K562 (cell line): ENCODE data around the gene SH3BP5. TPM values are rescaled to one million over a fixed set of nuclear protein-coding genes. Genes with fewer than 3 reads are reported as not detected.

ENCODE experiments used
- ATAC-seq: fragments of 200-7000 bp; cut with Tn5 transposase; 3 replicates; pipeline ENCODE4 v1.9.1; 2020; ENCODE audit warnings: moderate library complexity
- BruUV-seq: library from RNA; stranded (reverse); fragments of 400-500 nt; replicated peaks from 2 replicates; lab custom pipeline; 2021; lab: Mats Ljungman, UMichigan
- CTCF ChIA-PET: fragments of 300-600 bp; formaldehyde crosslinking; extraction: SDS; loops from one replicate; lab custom pipeline; 2021; ENCODE audit warnings: low intra/inter-chr PET ratio; lab: Yijun Ruan, JAX
- POLR2A ChIA-PET: fragments of 300-600, 350-650 bp; sonication (Branson Sonifier 250); formaldehyde crosslinking; extraction: SDS; loops from one replicate; lab custom pipeline; 2021; ENCODE audit warnings: antibody characterized with exemption, inconsistent platforms; lab: Yijun Ruan, JAX
- DNase-seq, 4 experiments: peaks; one replicate each; pipeline versions ENCODE4 v3.0.0 to v3.0.0-alpha.2; 2011 to 2018; ENCODE audit warnings: low spot score in 3 of 4, mixed read lengths in 3 of 4; ENCODE audit errors: extremely low read depth in 1 of 4
- FAIRE-seq: peaks from 2 replicates; lab custom pipeline; 2011; peaks lifted over from hg19 to GRCh38; lab: Jason Lieb, UNC
- H2AFZ ChIP-seq: 2 replicates; pipeline ENCODE4 v1.6.0; 2011; ENCODE audit warnings: low read depth, low read length, control low read depth, inconsistent platforms
- H3K27ac ChIP-seq: fragments of 200-600 bp; 3 replicates; pipeline ENCODE4 v1.8.0; 2011; ENCODE audit warnings: low read depth, mild to moderate bottlenecking, control low read depth, inconsistent platforms, low read length, moderate library complexity, mixed read lengths; ENCODE audit errors: extremely low read depth
- H3K27me3 ChIP-seq, 2 experiments: fragments of 300-600 bp in 1 of 2; 2 replicates in 1 of 2; 3 replicates in 1 of 2; pipeline versions ENCODE4 v1.6.0 to v1.8.0; 2011; ENCODE audit warnings: inconsistent platforms in 2 of 2, low read length in 2 of 2, mild to moderate bottlenecking in 1 of 2, mixed read lengths in 1 of 2, moderate library complexity in 1 of 2; ENCODE audit not compliant: control insufficient read depth in 2 of 2, insufficient read depth in 2 of 2
- H3K36me3 ChIP-seq: fragments of 300-600 bp; 3 replicates; pipeline ENCODE4 v1.8.0; 2011; ENCODE audit warnings: mild to moderate bottlenecking, low read length, inconsistent platforms; ENCODE audit not compliant: control insufficient read depth, insufficient read depth
- H3K4me1 ChIP-seq, 2 experiments: fragments of 200-600 bp in 1 of 2; replicated peaks in 1 of 2; 2 replicates in 1 of 2; 3 replicates in 1 of 2; pipeline versions ENCODE4 v1.5.1 to v1.8.0; 2011; ENCODE audit warnings: inconsistent platforms in 2 of 2, low read length in 2 of 2, mild to moderate bottlenecking in 1 of 2, mixed read lengths in 1 of 2, moderate library complexity in 1 of 2; ENCODE audit not compliant: control insufficient read depth in 2 of 2, insufficient read depth in 2 of 2
- H3K4me2 ChIP-seq: 2 replicates; pipeline ENCODE4 v1.6.1; 2011; ENCODE audit warnings: low read length, control low read depth, inconsistent platforms, mixed read lengths; ENCODE audit not compliant: insufficient read depth
- H3K4me3 ChIP-seq: fragments of 200-600 bp; sonication (generic), shearing (Covaris generic); 2 replicates; pipeline ENCODE4 v1.5.1; 2016; ENCODE audit warnings: control low read depth, inconsistent platforms
- H3K79me2 ChIP-seq: fragments of 200-600 bp; 3 replicates; pipeline ENCODE4 v1.8.0; 2011; ENCODE audit warnings: low read length, inconsistent platforms; ENCODE audit not compliant: control insufficient read depth, insufficient read depth
- H3K9ac ChIP-seq, 2 experiments: 2 replicates each; pipeline versions ENCODE4 v1.6.0 to v1.6.1; 2011; ENCODE audit warnings: low read depth in 2 of 2, low read length in 2 of 2, control low read depth in 1 of 2, inconsistent platforms in 1 of 2, mild to moderate bottlenecking in 1 of 2, mixed read lengths in 1 of 2; ENCODE audit not compliant: insufficient read depth in 1 of 2
- H3K9me1 ChIP-seq: one replicate; pipeline ENCODE4 v1.6.0; 2011; ENCODE audit warnings: inconsistent platforms, mild to moderate bottlenecking, low read length, moderate library complexity; ENCODE audit not compliant: control insufficient read depth, insufficient read depth
- H3K9me3 ChIP-seq: replicated peaks from 2 replicates; pipeline ENCODE4 v1.5.1; 2011; ENCODE audit warnings: low read depth, low read length, inconsistent platforms; ENCODE audit not compliant: control insufficient read depth, insufficient read depth
- H4K20me1 ChIP-seq: replicated peaks from 2 replicates; pipeline ENCODE4 v1.6.1; 2011; ENCODE audit warnings: low read length, inconsistent platforms, mixed read lengths; ENCODE audit not compliant: control insufficient read depth, insufficient read depth
- CHD2 ChIP-seq: IDR thresholded peaks from 2 replicates; pipeline ENCODE4 v1.6.1; 2011; ENCODE audit warnings: low read depth, low read length
- DMBX1 ChIP-seq: fragments of 250-450 bp; sonication (Bioruptor Pico); IDR thresholded peaks from 2 replicates; pipeline ENCODE4 v1.8.0; 2022; ENCODE audit warnings: inconsistent platforms, mild to moderate bottlenecking, moderate library complexity, borderline replicate concordance
- HDAC1 ChIP-seq, 2 experiments: fragments of 450-650 bp; IDR thresholded peaks; 2 replicates each; pipeline ENCODE4 v1.6.1; 2016 to 2017; ENCODE audit warnings: inconsistent platforms in 1 of 2, mild to moderate bottlenecking in 1 of 2, moderate library complexity in 1 of 2
- HNRNPH1 ChIP-seq: fragments of 200-400 bp; formaldehyde crosslinking; optimal IDR thresholded peaks from 2 replicates; pipeline ENCODE3; 2017; ENCODE audit warnings: low read depth, mild to moderate bottlenecking, low read length, moderate library complexity
- RBM14 ChIP-seq: fragments of 200-400 bp; formaldehyde crosslinking; IDR thresholded peaks from 2 replicates; pipeline ENCODE4 v1.6.1; 2018; ENCODE audit warnings: low read depth, mild to moderate bottlenecking, low read length, moderate library complexity, borderline replicate concordance; ENCODE audit not compliant: insufficient read depth
- SPI1 ChIP-seq: IDR thresholded peaks from 2 replicates; pipeline ENCODE4 v1.6.1; 2011; ENCODE audit warnings: low read depth, low read length, control low read depth, borderline replicate concordance
- TRIM28 ChIP-seq: fragments of 450-650 bp; IDR thresholded peaks from 2 replicates; pipeline ENCODE4 v1.6.1; 2017
- ZNF124 ChIP-seq: sonication (generic); formaldehyde crosslinking; IDR thresholded peaks from 2 replicates; pipeline ENCODE4 v1.8.1; 2022; ENCODE audit warnings: missing genetic modification reagents
- WGBS: fragments of 100-300 bp; shearing (Covaris generic); methylation state at CpG from one replicate; pipeline ENCODE4 v1.1.6; 2016; ENCODE audit warnings: low coverage, mixed read lengths; ENCODE audit not compliant: insufficient coverage; ENCODE audit errors: missing lambda C conversion rate; 5-methylcytosine and 5-hydroxymethylcytosine counted together
- in situ Hi-C: fragments of 300-500 bp; cut with MboI; formaldehyde crosslinking; loops from 4 replicates; pipeline ENCODE4 v1.15.0; 2018; ENCODE audit warnings: inconsistent platforms, mixed read lengths
- intact Hi-C: fragments of 100-400 bp; cut with micrococcal nuclease; formaldehyde crosslinking; loops from 2 replicates; pipeline ENCODE4 v1.14.2; 2022
- polyA plus RNA-seq, 8 experiments: library from polyadenylated mRNA; depleted of rRNA in 4 of 8; stranded (reverse) in 5 of 8; unstranded in 3 of 8; fragments of >200 nt; fragmentation: Nextera tagmentation in 2 of 8; fragmentation: Illumina TruSeq in 1 of 8; extraction: Ambion mirVana in 2 of 8; extraction: Trizol in 1 of 8; gene quantifications; 2 replicates each; pipeline versions ENCODE4 v1.2.1 to v1.2.3, GENCODE V29; 2011 to 2014; ENCODE audit warnings: inconsistent platforms in 1 of 8, missing spikeins in 1 of 8
- total RNA-seq, 7 experiments: library from RNA; depleted of rRNA in 6 of 7; stranded (reverse); fragments of >200 nt in 6 of 7; fragmentation: Illumina TruSeq in 2 of 7; extraction: Trizol in 2 of 7; gene quantifications; 2 replicates each; pipeline versions ENCODE4 v1.2.1 to v1.2.3, GENCODE V29; 2011 to 2021; ENCODE audit warnings: low replicate concordance in 1 of 7
- TF ChIP-seq, protein P1 (sequence below): fragments of 450-650 bp; IDR thresholded peaks from 2 replicates; pipeline ENCODE4 v1.6.1; 2017; ENCODE audit warnings: antibody characterized with exemption

SH3BP5 gene
- total and polyA plus RNA-seq, 9 of the 15 experiments (the other 6 are each of a cell fraction or from before 2014, with no cell fraction given) = 2.9 to 29.0 (median 14.9) TPM

DNA sequence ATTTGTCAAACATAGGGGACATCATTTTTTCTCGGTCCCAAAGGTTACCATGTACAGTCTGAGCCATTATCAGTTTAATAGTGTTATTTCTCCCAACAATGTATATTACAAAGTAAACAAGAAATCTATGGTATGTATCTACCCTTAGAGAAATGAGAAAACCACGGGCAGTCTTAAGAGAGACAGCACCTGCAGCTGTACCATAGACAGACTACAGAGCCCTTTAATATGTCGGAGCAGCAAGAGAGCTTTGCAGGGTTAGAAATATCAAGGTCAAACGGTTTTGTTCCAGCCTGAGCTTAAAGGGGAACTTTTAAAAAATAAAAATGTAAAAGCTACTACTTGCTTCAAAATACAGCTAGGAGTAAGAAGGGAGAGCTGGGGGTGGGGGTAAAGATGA, 53.2 kb downstream of the SH3BP5 start:
- FAIRE-seq (no peak), DNase-seq (no peak), ATAC-seq (no peak)
- H3K79me2 ChIP-seq = peaks cover 3% of the 10 kb centered on the region; the same call in 1 of the 3 replicates
- H3K4me1 ChIP-seq = peaks cover 12 to 13% of the 10 kb centered on the region in 2 experiments
- TF ChIP-seq HDAC1 (IDR thresholded peaks at IDR 0.05) (no peak), RBM14 (no peak), ZNF124 (no peak), TRIM28 (no peak), CHD2 (no peak), SPI1 (no peak), HNRNPH1 (no peak), DMBX1 (CRISPR knock-in tag) (no peak)
- TF ChIP-seq, protein P1, sequence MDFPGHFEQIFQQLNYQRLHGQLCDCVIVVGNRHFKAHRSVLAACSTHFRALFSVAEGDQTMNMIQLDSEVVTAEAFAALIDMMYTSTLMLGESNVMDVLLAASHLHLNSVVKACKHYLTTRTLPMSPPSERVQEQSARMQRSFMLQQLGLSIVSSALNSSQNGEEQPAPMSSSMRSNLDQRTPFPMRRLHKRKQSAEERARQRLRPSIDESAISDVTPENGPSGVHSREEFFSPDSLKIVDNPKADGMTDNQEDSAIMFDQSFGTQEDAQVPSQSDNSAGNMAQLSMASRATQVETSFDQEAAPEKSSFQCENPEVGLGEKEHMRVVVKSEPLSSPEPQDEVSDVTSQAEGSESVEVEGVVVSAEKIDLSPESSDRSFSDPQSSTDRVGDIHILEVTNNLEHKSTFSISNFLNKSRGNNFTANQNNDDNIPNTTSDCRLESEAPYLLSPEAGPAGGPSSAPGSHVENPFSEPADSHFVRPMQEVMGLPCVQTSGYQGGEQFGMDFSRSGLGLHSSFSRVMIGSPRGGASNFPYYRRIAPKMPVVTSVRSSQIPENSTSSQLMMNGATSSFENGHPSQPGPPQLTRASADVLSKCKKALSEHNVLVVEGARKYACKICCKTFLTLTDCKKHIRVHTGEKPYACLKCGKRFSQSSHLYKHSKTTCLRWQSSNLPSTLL = no peak
- 48% methylated on average over 4 of the region's 4 CpGs for WGBS
- in situ Hi-C loops = no loop called here
- ChIA-PET POLR2A (interaction anchor here (0.7 to 1.0 kb wide), 2 partner anchors 9 to 16 kb away, joined by 4 to 5 read pairs; no protein-coding TSS in a partner anchor), CTCF (no interaction called here)
- no peak overlapping the region for H3K27ac ChIP-seq
- no peak overlapping the region for H3K9ac ChIP-seq
- no peaks in the 10 kb centered on the region for H3K9me1 ChIP-seq
- H3K36me3 ChIP-seq = no peaks in the 10 kb centered on the region
- H2AFZ ChIP-seq = no peak overlapping the region
- no TSS peak for BruUV-seq
- H3K9me3 ChIP-seq = no peaks in the 10 kb centered on the region
- no peak overlapping the region for H3K4me3 ChIP-seq
- intact Hi-C loops = no loop called here
- H3K27me3 ChIP-seq = no peaks in the 10 kb centered on the region
- H3K4me2 ChIP-seq = no peak overlapping the region
- H4K20me1 ChIP-seq = no peaks in the 10 kb centered on the region
